ENCODE results near the gene SHQ1.

The SHQ1 gene

DNA sequence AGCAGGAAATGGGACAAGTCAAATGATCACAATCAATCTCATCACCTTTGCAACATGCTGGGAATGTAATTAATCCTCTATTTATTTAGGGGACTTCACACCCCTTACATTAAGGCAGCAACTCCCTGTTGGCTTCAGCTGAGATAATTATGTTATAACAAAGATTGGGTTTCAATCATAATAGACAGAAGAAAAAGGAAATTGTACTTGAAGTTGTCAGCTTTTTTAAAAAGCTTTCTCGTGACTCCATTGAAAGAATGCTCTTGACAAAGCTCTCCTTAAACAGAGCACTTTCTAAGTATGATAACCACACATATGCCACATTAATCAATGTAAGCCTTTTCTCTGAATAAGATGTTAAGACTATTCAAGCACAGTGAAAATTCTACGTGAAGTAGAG lies 65.7 kb downstream of the SHQ1 start:
- Mint-ChIP-seq H3K27me3 (ENCODE audit: low read depth) (no peaks in the 10 kb centered on the region), H3K9me3 (no peaks in the 10 kb centered on the region), H3K36me3 (ENCODE audit: low read depth) (no peaks in the 10 kb centered on the region), H3K4me1 (no peaks in the 10 kb centered on the region), H3K4me3 (no peak overlapping the region), H3K27ac (no peak overlapping the region)
- TF ChIP-seq, protein P1, sequence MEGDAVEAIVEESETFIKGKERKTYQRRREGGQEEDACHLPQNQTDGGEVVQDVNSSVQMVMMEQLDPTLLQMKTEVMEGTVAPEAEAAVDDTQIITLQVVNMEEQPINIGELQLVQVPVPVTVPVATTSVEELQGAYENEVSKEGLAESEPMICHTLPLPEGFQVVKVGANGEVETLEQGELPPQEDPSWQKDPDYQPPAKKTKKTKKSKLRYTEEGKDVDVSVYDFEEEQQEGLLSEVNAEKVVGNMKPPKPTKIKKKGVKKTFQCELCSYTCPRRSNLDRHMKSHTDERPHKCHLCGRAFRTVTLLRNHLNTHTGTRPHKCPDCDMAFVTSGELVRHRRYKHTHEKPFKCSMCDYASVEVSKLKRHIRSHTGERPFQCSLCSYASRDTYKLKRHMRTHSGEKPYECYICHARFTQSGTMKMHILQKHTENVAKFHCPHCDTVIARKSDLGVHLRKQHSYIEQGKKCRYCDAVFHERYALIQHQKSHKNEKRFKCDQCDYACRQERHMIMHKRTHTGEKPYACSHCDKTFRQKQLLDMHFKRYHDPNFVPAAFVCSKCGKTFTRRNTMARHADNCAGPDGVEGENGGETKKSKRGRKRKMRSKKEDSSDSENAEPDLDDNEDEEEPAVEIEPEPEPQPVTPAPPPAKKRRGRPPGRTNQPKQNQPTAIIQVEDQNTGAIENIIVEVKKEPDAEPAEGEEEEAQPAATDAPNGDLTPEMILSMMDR (IDR thresholded peaks at IDR 0.05; ENCODE audit: unreplicated experiment in 3 of 3) = no peak

DNA sequence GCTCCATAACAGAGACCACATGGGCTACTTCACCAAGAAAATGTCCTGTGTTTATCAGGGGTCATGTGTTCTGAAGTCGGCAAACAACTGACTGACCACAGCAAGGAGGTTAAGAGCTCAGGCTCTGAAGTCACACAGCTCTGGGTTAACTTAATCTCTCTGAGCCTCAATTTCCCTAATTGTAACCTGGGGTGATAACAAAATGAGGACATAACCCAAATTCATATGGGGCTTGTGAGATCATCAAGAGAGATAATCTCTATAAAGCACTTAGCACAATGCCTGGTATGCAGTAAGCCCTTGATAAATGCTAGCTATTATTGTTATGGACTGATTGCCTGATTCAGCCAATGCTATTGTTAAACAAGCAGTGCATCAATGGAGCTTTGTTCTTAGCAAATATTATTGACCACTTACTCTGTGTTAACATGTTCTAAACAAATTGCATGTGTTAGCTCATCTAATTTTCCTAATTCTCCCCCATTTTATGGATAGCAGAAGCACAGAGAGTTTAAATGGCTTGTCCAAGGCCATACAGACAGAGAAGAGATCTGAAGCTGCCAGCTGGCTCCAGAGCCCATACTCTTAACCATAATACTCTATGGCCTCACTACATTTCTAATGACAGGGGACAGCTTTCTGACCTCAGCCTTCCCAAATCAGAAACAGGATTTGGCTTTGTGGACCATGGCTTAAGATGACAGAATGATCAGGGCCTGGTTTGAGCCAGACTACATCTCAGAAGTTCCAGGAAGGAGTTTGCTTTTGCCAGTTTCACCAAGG lies 78.3 kb downstream of the SHQ1 start:
- H3K27me3 Mint-ChIP-seq (ENCODE audit: low read depth) = peaks cover 3% of the 10 kb centered on the region
- TF ChIP-seq, protein P1 (IDR thresholded peaks at IDR 0.05; ENCODE audit: unreplicated experiment in 3 of 3) = no peak
- H3K27ac Mint-ChIP-seq = peak overlapping the region in 1 of 3 experiments; percentile 8
- no peak overlapping the region for H3K4me3 Mint-ChIP-seq
- H3K9me3 Mint-ChIP-seq = no peaks in the 10 kb centered on the region
- H3K4me1 Mint-ChIP-seq = peaks cover 25% of the 10 kb centered on the region
- no peaks in the 10 kb centered on the region for H3K36me3 Mint-ChIP-seq (ENCODE audit: low read depth)

DNA sequence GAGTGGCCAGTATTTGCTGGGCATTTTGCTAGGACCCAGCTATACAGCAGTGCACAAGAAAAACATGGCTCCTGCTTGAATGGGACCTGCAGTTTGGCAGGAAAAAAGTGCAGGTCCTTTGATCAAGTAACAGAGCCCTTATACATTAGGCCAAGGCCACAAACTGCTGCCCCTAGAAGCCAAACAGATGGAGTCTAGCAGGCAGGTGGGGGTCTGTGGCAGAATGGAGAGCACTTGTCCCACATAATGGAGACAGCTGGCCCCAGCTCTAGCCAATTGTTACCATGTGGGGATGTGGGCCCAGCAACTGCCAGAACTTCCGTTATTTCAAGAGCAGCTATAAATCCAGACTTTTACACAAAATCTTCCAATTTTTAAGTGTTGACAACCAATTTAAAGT lies 79.3 kb downstream of the SHQ1 start:
- H3K9me3 Mint-ChIP-seq = no peaks in the 10 kb centered on the region
- no peak overlapping the region for H3K4me3 Mint-ChIP-seq
- H3K36me3 Mint-ChIP-seq (ENCODE audit: low read depth) = peaks cover 3% of the 10 kb centered on the region
- TF ChIP-seq, protein P1 (IDR thresholded peaks at IDR 0.05; ENCODE audit: unreplicated experiment in 3 of 3) = no peak
- H3K27me3 Mint-ChIP-seq (ENCODE audit: low read depth) = peaks cover 3% of the 10 kb centered on the region
- H3K4me1 Mint-ChIP-seq = peaks cover 25% of the 10 kb centered on the region
- H3K27ac Mint-ChIP-seq = no peak overlapping the region

DNA sequence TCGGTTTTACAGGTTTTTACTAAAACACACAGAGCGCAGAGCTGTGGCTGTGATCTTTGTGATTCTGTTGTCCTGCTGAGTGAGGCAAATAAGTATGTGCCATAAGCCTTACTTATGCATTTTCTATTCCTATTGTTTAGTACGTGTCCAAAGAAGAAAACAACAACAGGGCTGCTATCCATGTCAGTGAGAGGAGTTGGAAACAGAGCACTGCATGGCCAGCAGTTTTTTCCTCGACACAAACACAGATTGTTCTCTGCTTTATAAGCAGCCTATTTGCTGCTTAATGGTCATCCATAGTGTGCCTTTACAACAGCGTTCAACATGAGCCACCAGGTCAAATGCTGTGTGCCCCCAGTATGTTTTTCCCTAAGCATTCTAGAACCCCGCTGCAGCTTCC lies 79.8 kb downstream of the SHQ1 start:
- H3K27ac Mint-ChIP-seq = peak overlapping the region in 2 of 3 experiments; percentile 37 to 57

DNA sequence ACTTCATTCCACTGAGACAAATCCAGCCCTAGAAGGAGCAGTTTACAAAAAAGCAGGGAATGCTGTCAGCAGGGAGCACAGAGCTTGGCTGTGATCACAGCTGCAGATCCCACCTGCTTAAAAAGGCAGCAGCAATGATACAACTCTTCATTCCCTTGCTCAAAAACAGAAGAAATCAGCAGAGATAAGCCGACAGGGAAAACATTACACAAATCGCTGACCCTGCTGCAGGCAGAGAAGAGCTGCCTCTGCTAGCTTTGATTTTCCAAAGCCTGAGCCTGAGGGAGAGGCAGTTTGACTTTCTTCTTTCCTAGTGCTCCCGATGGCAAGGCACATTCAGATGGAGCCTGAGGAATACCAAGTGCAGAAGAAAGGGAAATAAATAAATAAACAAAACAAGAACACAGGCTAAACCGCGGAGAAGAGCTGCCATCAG lies 80.2 kb downstream of the SHQ1 start:
- H3K4me1 Mint-ChIP-seq = peaks cover 25% of the 10 kb centered on the region
- H3K9me3 Mint-ChIP-seq = no peaks in the 10 kb centered on the region
- H3K27ac Mint-ChIP-seq = peak overlapping the region; percentile 34 to 57 (median 37)
- peaks cover 5% of the 10 kb centered on the region for H3K36me3 Mint-ChIP-seq (ENCODE audit: low read depth)
- no peak overlapping the region for H3K4me3 Mint-ChIP-seq
- H3K27me3 Mint-ChIP-seq (ENCODE audit: low read depth) = peaks cover 3% of the 10 kb centered on the region
- TF ChIP-seq, protein P1 (IDR thresholded peaks at IDR 0.05; ENCODE audit: unreplicated experiment in 3 of 3) = no peak

More for the DNA sequence above, 79.8 kb downstream of the SHQ1 start:
- Mint-ChIP-seq H3K27me3 (ENCODE audit: low read depth) (peaks cover 3% of the 10 kb centered on the region), H3K4me1 (peaks cover 25% of the 10 kb centered on the region), H3K36me3 (ENCODE audit: low read depth) (peaks cover 5% of the 10 kb centered on the region), H3K4me3 (no peak overlapping the region), H3K9me3 (no peaks in the 10 kb centered on the region)
- TF ChIP-seq, protein P1 (IDR thresholded peaks at IDR 0.05; ENCODE audit: unreplicated experiment in 3 of 3) = no peak

DNA sequence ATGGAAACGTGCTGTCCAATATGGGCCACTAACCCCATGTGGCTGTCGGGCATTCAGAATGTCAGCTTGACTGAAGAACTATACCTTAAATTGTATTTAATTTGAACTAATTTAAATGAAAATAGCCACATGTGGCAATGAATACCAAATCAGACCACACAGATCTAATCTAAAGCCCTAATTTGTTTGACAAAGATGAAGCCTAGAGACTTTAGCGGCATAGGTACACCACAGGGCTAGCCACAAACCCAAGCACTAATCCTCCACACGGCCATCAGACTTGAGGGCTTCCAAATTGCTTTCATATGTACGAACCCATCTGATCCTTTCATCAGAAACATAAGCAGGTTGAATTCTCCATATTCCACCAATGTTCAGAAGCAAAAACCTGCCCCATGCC lies 81.4 kb downstream of the SHQ1 start:
- Mint-ChIP-seq H3K4me1 (peaks cover 25% of the 10 kb centered on the region), H3K36me3 (ENCODE audit: low read depth) (peaks cover 5% of the 10 kb centered on the region), H3K27me3 (ENCODE audit: low read depth) (peaks cover 3% of the 10 kb centered on the region), H3K9me3 (no peaks in the 10 kb centered on the region), H3K27ac (no peak overlapping the region), H3K4me3 (no peak overlapping the region)
- TF ChIP-seq, protein P1 (IDR thresholded peaks at IDR 0.05; ENCODE audit: unreplicated experiment in 3 of 3) = no peak
